ENCODE results near the gene UBE2J2.
A peak's percentile ranks its signal among the peaks of the same experiment; 100 is the strongest.

UBE2J2 gene

GRCh38 chr1:1242461-1243265, 31.0 kb downstream of the UBE2J2 start:
- TF ChIP-seq REST (IDR thresholded peaks at IDR 0.05; ENCODE audit: low read depth), result no peak
- TF ChIP-seq TCF12 (IDR thresholded peaks at IDR 0.05; ENCODE audit: low read depth), result no peak
- no peak for TF ChIP-seq RAD21 (IDR thresholded peaks at IDR 0.05; ENCODE audit: low read depth)

- TF ChIP-seq TAF1 (IDR thresholded peaks at IDR 0.05; ENCODE audit: low read depth) (no peak), NFIC (IDR thresholded peaks at IDR 0.05) (no peak), TCF12 (IDR thresholded peaks at IDR 0.05; ENCODE audit: low read depth) (no peak), FOXM1 (IDR thresholded peaks at IDR 0.05; ENCODE audit: borderline replicate concordance, low read depth) (no peak), CREB1 (IDR thresholded peaks at IDR 0.05; ENCODE audit: low read depth) (no peak), RAD21 (IDR thresholded peaks at IDR 0.05; ENCODE audit: low read depth) (no peak), ZBTB7A (IDR thresholded peaks at IDR 0.05; ENCODE audit: low read depth) (no peak), MAX (IDR thresholded peaks at IDR 0.05) (no peak), TEAD4 (IDR thresholded peaks at IDR 0.05) (no peak), CEBPB (IDR thresholded peaks at IDR 0.05) (no peak), USF1 (IDR thresholded peaks at IDR 0.05) (no peak), REST (IDR thresholded peaks at IDR 0.05; ENCODE audit: low read depth) (no peak), YY1 (IDR thresholded peaks at IDR 0.05; ENCODE audit: low read depth) (no peak)
These were observed 31.9 kb downstream of the UBE2J2 start for GRCh38 chr1:1241588-1242219.

- no peak for TF ChIP-seq EGR1 (IDR thresholded peaks at IDR 0.05)
- peak; percentile 61; the same call in 1 of the 2 replicates for TF ChIP-seq ZBTB7A (IDR thresholded peaks at IDR 0.05; ENCODE audit: low read depth)
These were observed 32.6 kb downstream of the UBE2J2 start for GRCh38 chr1:1240822-1241587.

- TF ChIP-seq EGR1 (IDR thresholded peaks at IDR 0.05) (no peak), ZBTB7A (IDR thresholded peaks at IDR 0.05; ENCODE audit: low read depth) (no peak), NFIC (IDR thresholded peaks at IDR 0.05) (no peak), TEAD4 (IDR thresholded peaks at IDR 0.05) (no peak), USF1 (IDR thresholded peaks at IDR 0.05) (no peak), CREB1 (IDR thresholded peaks at IDR 0.05; ENCODE audit: low read depth) (no peak), RAD21 (IDR thresholded peaks at IDR 0.05; ENCODE audit: low read depth) (no peak)
These were observed 33.3 kb downstream of the UBE2J2 start for GRCh38 chr1:1240348-1240732.

GRCh38 chr1:1239614-1240347, 33.9 kb downstream of the UBE2J2 start:
- TF ChIP-seq USF1 (IDR thresholded peaks at IDR 0.05) (no peak), ZBTB7A (IDR thresholded peaks at IDR 0.05; ENCODE audit: low read depth) (no peak), EGR1 (IDR thresholded peaks at IDR 0.05) (no peak), YY1 (IDR thresholded peaks at IDR 0.05; ENCODE audit: low read depth) (no peak), NFIC (IDR thresholded peaks at IDR 0.05) (no peak), CREB1 (IDR thresholded peaks at IDR 0.05; ENCODE audit: low read depth) (no peak), REST (IDR thresholded peaks at IDR 0.05; ENCODE audit: low read depth) (no peak), TAF1 (IDR thresholded peaks at IDR 0.05; ENCODE audit: low read depth) (no peak), FOXM1 (IDR thresholded peaks at IDR 0.05; ENCODE audit: borderline replicate concordance, low read depth) (no peak), RAD21 (IDR thresholded peaks at IDR 0.05; ENCODE audit: low read depth) (no peak), TEAD4 (IDR thresholded peaks at IDR 0.05) (no peak), TCF12 (IDR thresholded peaks at IDR 0.05; ENCODE audit: low read depth) (no peak), EP300 (IDR thresholded peaks at IDR 0.05; ENCODE audit: borderline replicate concordance) (no peak), MAX (IDR thresholded peaks at IDR 0.05) (no peak), CEBPB (IDR thresholded peaks at IDR 0.05) (no peak)
